Stimulated activated CD4-positive, alpha-beta T cell treated with anti-CD3 and anti-CD28 coated beads, Interleukin-12 subunit alpha, Interleukin-12 subunit beta, amount 100 ng/mL, for 4 hours (primary cell): ENCODE results near the gene PAPOLA.

ENCODE experiments used
- DNase-seq: peaks from one replicate; pipeline ENCODE4 v3.0.0-alpha.2; 2020

The PAPOLA gene

GRCh38 chr14:96568621-96569020 is 66.4 kb downstream of the PAPOLA start:
- DNase-seq = no peak

GRCh38 chr14:96571311-96571710 is 69.1 kb downstream of the PAPOLA start:
- no peak for DNase-seq

GRCh38 chr14:96573473-96574100 is 71.4 kb downstream of the PAPOLA start:
- no peak for DNase-seq

GRCh38 chr14:96574171-96574632 is 72.0 kb downstream of the PAPOLA start:
- DNase-seq = no peak

GRCh38 chr14:96574633-96575632 is 72.8 kb downstream of the PAPOLA start:
- DNase-seq = no peak

- no peak for DNase-seq
Observed at GRCh38 chr14:96576359-96576758, 74.2 kb downstream of the PAPOLA start.

- no peak for DNase-seq
Observed at GRCh38 chr14:96576937-96577336, 74.8 kb downstream of the PAPOLA start.

GRCh38 chr14:96578619-96579018 is 76.4 kb downstream of the PAPOLA start:
- no peak for DNase-seq

GRCh38 chr14:96579358-96579757 is 77.2 kb downstream of the PAPOLA start:
- DNase-seq = no peak

GRCh38 chr14:96579855-96580254 is 77.7 kb downstream of the PAPOLA start:
- DNase-seq = no peak

GRCh38 chr14:96580566-96580965 is 78.4 kb downstream of the PAPOLA start:
- DNase-seq = no peak

GRCh38 chr14:96581026-96581425 is 78.8 kb downstream of the PAPOLA start:
- DNase-seq = no peak

GRCh38 chr14:96581902-96582301 is 79.7 kb downstream of the PAPOLA start:
- no peak for DNase-seq

GRCh38 chr14:96582411-96582961 is 80.3 kb downstream of the PAPOLA start:
- no peak for DNase-seq

- no peak for DNase-seq
Observed at GRCh38 chr14:96582995-96583394, 80.8 kb downstream of the PAPOLA start.

- no peak for DNase-seq
Observed at GRCh38 chr14:96583569-96584041, 81.4 kb downstream of the PAPOLA start.

- no peak for DNase-seq
Observed at GRCh38 chr14:96584199-96584906, 82.2 kb downstream of the PAPOLA start.

GRCh38 chr14:96584907-96585671 is 82.9 kb downstream of the PAPOLA start:
- no peak for DNase-seq

GRCh38 chr14:96585672-96586013 is 83.5 kb downstream of the PAPOLA start:
- DNase-seq = no peak

- no peak for DNase-seq
Observed at GRCh38 chr14:96586056-96586455, 83.9 kb downstream of the PAPOLA start.

GRCh38 chr14:96586921-96587822 is 85.0 kb downstream of the PAPOLA start:
- DNase-seq = no peak
